Effector CD4-positive, alpha-beta T cell (primary cell): Measurements from ENCODE around the gene GALK2.
"Not testable (repeated sequence)": the region's sequence is repeated elsewhere in the genome, so short reads cannot be mapped to it uniquely, and the experiment has no call there.

Source experiments
- DNase-seq: peaks from one replicate; pipeline ENCODE4 v3.0.0-alpha.2; 2020

The GALK2 gene

DNA sequence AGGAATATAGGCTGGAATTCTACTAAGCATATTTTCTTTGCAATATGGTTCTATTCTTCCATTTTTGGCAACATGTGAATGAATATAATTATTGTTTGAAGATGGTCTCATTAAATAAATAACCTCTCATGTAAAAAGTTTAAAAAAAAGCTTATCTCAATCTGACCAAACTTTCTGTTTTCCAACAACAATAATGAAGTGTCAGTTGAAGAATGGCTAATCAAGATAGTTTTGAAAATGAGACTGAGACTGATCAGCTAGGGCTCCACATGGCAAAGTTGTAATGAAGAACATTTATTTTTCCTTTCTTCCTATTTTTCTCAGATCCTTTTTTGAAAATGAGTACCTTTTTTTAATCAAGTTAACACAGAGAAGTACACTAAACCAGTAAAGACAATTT, 117.4 kb downstream of the GALK2 start:
- DNase-seq: no peak

DNA sequence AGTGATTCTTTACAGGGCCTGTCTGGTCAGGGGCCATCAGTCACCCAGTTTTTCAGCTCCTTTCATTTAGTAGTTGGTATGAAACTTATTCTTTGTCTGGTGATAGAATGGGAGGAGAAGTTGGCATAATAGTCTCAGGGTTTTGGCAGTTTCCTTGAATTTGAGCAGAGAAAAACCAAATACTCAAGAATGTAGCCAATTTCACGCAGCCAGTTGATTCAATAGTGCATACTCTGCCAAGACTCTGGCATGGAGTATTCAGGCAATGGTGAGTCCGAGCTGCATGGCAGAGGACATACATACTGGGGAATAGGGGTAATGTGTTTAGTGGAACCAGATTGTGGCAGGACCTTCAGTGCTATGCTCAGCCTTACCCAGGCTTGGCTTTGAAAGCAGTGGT, 118.3 kb downstream of the GALK2 start:
- DNase-seq: no peak

DNA sequence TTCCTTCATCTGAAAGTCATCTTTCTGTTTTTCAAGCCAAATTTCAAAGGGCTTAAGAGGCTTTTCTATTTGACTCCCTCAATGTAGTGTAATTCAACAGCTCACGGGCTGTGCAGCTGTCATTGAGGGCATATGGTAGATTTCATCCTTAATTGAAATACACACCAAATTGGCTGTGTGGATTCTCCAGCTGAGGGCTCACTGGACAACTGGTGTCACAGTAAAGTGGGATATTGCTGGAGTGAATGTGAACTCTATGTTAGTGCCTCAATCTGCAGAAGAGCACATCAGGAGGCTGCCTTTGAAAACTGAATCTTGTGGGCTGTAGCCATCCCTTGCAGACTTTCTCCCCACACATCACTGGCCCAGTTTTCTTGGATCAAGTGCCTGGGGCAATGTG, 120.1 kb downstream of the GALK2 start:
- no peak for DNase-seq

DNA sequence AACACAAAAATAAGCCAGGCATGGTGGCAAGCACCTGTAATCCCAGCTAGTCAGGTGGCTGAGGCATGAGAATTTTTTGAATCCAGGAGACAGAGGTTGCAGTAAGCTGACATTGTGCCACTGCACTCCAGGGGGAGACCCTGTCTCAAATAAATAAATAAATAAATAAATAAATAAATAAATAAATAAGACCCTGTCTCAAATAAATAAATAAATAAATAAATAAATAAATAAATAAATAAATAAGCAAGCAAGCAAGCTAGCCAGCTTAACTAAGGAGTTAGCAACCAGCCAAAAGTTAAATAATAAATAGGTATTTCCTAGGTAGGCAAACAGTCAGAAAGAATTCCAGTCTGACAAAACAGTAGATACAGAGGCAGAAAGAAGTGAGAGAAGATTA, 123.9 kb downstream of the GALK2 start:
- DNase-seq: no peak

DNA sequence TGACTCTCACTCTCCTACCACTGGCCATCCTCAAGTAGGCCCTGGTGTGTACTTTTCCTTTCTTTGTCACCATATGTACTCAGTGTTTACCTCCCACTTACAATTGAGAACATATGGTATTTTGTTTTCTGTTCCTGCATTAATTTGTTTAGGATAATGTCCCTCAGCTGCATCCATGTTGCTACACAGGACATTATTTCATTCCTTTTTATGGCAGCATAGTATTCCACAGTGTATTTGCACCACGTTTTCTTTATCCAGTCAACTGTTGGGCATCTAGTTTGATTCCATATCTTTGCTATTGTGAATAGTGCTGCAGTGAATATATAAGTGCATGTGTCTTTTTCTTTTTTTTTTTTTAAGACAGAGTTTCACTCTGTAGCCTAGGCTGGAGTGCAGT, 126.2 kb downstream of the GALK2 start:
- no peak for DNase-seq

DNA sequence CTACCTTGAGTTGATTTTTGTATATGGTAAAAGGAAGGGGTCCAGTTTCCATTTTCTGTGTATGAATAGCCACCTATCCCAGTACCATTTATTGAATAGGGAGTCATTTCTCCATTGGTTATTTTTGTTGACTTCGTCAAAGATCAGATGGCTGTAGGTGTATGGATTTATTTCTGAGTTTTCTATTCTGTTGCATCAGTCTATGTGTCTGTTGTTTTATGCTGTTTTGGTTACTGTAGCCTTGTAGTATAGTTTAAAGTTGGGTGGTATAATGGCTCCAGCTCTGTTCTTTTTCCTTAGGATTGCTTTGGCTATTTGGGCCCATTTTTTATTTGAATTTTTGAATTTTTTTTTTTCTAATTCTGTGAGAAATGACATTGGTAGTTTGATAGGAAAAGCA, 127.5 kb downstream of the GALK2 start:
- DNase-seq: no peak

DNA sequence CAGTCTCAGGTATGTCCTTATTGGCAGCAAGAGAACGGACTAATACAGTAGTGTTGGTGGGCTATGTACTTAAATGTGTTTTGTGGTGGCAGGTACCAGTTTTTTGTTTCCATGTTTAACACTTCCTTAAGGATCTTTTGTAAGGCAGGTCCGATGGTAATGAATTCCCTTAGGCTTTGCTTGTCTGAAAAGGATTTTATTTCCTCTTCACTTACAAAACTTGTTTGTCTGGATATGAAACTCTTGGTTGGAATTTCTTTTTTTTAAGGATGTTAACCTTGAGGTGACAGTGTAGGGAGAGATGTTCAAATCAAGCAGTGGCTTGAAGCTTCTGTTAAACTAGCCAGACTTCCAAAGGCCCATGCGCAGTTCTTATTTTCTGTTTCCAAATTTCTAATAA, 130.8 kb downstream of the GALK2 start:
- DNase-seq: no peak

DNA sequence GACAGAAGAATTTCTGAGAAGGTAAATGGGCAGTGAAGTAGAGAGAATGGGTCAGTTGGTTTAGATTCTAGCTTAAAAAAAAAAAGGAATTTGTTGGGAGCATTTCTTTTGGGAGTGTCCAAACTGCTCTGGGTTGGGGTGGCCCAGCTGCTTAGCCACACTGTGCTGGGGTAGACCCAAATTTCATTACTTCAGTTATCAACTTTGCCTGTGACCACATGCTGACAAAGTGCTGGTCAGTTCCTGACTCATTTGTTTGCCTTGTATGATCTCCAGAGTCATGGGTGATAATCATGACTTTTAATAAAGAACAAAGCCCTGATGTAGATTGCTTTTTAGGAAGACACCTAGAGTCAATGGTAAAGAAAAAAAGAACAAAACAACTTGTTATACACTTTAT, 131.5 kb downstream of the GALK2 start:
- DNase-seq: no peak

DNA sequence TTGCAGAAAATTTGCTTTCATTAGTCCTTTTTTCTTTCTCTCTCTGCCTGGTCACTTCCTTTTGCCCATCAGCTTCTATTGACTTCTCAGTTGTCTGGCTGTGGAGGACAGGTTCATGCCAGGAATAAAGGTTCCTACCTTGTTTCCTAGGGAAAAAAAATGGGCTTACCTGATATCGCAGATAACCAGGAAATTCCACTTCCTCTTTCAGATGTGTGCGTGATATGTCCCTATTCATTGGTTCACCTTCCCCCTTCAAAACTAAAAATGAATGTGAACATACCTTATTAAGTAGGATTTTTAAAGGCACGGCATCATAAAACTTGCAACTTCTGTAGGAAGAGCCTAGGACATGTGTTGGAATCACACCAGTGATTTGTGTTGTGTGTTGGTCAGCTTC, 133.0 kb downstream of the GALK2 start:
- no peak for DNase-seq

DNA sequence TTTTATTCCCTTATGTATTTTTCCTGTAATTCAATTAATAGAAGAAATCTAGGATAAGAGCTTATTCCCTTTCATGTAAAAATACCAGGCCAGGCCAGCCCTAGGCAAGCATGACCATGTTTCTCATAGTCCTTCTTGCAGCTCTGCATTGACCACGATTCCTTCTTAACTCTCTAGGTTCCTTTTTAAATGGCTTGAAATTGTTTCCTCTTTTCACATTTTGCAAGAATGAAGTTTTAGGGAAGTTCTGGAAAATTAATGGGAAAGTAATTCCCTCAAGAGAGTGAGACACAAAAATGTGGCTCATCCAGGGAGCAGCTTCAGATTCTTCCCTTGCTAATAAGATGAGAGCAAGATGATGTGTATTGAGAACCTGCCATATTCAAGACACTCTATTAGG, 136.5 kb downstream of the GALK2 start:
- no peak for DNase-seq

DNA sequence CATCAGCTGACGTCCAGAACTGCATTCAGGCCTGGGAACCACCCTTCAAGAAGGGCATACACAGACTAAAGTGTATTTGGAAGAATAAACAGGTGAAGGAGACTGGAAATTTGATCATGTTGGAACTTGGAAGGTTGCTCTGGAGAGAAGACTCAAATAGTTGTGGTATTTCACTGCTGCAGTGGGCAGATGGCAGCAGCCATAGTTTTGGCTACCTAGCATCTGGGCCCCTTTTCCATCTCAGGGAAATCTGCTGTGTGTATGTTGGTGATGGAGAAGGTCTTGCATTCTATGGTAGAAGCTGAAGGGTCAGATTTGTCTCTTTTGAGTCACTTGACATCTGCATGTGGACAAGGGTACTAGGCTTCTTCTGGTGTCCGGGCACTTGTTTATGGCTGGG, 138.6 kb downstream of the GALK2 start:
- no peak for DNase-seq

DNA sequence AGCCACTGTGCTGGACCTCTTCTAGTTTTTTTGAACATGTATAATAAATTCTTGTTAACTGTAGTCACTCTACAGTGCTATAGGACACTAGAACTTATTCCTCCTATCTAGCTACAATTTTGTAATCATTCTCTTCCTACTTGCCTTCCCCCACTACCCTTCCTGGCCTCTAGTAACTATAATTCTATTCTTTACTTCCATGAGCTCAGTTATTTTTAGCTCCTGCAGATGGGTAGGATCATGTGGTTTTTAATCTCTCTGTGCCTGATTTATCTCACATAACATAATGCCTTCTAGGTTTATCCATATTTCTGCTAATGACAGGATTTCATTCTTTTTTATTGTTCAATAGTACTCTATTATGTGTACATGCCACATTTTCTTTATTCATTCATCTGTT, 139.8 kb downstream of the GALK2 start:
- DNase-seq: no peak

DNA sequence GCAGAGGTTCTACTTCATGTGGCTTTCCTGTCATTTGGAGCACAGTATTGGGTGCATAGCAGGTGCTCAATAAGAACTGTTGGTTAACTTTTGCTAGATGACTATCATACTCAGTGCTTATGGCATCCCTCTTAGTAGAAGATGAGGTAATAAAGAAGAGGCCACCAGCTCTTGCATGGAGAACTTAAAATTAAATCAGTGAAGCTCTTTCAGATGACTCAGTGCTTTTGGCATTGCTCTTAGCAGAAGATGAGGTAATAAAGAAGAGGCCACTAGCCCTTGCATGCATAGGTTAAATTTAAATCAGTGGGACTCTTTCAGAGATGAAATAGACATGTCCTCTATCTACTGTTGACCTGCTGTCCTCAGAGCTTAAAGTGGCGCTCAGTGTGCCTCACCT, 143.6 kb downstream of the GALK2 start:
- no peak for DNase-seq

DNA sequence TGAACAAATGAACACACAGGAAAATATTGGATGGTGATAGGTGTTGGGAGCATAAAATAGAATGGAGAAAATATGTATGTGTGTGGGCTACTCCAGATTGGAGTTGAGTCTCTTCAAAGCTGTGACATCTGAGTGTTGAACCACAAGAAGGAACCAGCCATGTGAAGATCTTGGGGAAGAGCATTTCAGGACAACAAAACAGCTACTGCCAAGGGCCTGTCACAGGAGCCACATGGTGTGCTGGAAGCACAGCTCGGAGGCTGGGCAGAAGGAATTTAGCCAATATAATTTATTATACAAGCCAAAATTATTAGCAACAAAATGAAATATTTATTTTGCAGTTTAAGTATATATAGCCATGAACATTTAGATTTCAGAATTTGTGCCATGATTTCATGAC, 144.7 kb downstream of the GALK2 start:
- DNase-seq: no peak

DNA sequence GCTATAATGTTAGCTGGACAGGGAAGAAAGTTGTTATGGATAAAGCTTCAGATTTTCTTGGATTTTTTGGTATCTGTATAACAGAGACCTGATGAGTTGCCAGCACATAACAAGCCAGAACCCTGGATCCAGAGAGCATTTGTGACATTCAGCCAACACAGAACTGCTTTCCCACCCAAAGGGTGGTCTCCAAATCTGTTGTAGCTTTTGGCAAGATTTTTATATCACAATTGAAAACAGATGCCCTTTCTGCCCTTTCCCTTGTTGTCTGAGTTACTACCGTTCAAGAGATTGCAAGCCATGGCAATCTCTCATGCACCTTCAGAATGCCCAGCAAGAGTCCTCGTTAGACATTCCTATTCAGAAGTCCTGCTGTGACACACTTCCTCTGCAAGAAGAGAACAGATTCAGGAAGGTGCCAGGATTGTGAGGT, 145.4 kb downstream of the GALK2 start:
- no peak for DNase-seq

DNA sequence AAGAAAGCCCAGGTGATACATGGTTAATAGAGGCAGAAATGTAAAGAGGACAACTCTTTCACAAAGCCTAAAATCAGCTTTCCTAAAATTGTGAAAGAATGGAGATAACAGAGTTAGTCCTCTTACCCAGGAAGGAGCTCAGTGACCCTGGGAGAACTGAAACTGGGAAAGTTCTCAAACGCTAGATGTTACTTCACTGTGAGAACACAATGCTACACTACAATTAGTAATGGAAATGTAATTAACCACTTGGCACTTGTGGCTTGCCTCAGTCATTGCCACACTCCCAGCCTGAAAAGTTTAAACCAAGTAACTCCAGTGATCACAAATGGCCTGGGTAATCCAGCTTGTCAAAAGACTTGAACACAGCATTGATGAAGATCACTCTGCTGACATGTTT, 150.3 kb downstream of the GALK2 start:
- no peak for DNase-seq

DNA sequence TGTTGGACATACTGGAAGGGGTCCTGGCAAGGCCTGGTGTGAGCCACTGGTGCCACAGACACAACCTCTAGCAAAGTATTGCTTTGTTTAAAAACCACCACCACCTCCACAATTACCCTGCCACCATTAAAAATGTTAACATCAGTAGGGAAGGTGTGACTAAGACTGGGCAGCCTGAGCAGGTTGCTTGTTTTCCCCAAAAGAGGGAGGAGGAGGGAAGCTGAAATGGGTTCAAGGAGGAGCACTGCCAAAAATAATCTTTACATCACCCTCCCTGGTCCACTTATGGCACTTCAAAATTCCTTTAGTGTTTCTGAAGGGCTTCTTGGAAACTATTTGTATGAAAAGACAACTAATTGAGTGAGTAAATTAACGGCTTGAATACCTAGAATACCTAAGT, 153.2 kb downstream of the GALK2 start:
- no peak for DNase-seq

DNA sequence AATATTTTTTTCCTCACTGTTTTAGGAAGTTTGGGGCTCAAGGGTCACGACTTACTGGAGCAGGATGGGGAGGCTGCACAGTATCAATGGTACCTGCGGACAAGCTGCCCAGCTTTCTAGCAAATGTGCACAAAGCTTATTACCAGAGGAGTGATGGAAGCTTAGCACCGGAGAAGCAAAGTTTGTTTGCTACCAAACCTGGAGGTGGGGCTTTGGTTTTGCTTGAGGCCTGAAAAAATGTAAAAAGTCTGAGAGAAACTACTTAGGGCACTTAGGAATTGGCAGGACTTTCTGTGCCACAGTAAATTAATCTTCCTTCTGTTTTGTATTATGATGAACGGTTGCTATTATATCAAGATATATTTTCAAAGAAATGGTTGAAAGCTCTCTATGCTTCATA, 157.9 kb downstream of the GALK2 start:
- DNase-seq: no peak

DNA sequence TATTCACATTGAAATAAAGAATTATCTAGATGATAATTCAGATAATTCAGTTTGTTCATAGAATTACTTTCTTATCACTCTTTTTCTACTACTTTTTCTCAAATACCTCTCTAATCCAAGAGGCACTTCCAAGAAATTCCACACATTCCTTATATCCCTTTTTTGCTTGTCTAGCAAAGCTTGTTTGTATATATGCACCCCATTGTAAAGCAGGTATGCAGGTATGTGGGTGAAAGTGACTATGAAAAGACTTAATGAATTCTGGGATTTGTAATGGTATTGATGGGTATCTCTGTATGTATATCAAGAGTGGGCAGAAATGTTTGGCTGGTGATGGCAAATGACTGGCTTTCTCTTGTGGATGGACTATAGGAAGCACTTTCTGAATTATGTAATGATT, 158.9 kb downstream of the GALK2 start:
- DNase-seq: no peak

DNA sequence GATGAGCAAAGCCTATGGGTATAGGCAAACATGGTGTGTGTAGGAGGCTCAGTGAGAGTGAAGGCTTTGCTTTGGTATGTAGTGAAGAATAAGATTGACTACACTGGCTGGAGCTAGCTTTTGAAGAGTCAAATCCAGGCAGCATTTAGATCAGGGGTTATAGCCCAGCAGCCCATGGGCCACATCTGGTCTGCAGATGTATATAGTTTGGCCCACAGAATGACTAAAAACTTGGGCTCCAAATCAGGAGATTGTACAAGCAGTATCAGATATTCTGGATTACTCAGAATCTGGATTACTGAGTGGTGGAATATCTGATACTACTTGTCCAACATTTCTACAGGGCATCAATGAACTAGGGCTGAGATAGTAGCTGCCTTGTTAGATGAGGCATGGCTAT, 160.1 kb downstream of the GALK2 start:
- DNase-seq: no peak

DNA sequence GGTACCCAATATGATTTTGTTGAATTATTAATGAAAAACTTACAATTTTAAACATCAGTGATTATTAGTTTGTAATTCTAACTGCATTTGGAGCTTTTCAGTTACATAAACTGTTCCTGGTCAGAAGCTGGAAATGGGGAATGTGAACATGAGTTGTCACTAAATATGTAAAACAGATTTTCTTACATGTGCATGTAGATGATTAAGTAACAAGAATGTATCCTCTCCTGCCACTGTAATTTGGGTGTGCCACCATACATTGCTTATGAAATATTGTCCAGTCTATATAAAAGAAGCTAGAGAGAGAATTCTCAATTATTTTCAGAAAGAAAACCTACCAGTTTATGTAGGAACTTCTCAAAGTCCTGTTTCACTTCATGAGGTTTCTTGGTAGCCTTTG, 161.4 kb downstream of the GALK2 start:
- no peak for DNase-seq

DNA sequence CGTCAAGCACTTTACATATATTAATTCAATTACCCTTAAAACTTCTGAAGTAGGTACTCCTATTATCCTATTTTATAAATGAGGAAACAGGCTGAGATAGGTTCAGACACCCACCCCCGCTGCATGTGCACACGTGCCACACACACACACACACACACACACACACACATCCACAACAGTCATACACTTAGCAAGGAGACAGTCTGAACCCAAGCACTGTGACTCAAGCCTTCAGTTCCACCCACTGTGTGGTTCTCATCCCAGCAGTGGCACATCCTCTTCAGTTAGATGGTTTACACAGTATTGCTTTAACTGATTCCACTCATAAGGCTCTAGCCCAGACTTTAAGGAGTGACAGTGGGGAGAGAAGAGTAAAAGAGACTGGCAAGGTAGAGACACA, 161.9 kb downstream of the GALK2 start:
- DNase-seq: no peak

DNA sequence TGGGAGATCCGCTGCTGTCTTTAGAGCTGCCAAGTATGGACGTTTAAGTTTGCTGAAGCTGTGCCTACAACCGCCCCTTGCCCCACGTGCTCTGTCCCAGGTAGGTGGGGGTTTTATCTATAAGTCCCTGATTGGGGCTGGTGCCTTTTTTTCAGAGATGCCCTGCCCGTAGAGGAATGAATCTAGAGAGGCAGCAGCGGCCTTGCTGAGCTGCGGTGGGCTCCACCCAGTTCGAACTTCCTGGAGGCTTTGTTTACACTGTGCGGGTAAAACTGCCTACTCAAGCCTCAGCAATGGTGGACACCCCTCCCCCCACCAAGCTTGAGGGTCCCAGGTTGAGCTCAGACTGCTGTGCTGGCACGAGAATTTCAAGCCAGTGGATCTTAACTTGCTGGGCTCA, 169.6 kb downstream of the GALK2 start:
- no peak for DNase-seq

DNA sequence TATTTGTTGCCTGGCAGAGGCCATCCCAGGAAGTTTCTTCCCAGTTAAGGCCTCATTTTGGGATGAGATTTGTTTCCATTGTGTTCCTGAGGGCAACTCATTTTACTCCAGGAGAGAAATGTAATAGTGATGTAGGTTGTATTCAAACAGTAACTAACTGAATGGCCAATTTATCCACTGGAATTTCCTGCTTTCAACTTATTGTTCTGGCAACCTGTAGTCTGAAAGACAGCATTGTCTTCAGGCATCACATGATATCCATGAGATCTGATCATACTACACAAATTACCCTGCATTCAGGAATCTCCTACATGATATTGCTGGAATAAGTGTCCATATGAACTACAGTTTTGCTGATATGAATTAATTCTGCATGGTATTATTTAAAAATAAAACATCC, 173.5 kb downstream of the GALK2 start:
- no peak for DNase-seq

DNA sequence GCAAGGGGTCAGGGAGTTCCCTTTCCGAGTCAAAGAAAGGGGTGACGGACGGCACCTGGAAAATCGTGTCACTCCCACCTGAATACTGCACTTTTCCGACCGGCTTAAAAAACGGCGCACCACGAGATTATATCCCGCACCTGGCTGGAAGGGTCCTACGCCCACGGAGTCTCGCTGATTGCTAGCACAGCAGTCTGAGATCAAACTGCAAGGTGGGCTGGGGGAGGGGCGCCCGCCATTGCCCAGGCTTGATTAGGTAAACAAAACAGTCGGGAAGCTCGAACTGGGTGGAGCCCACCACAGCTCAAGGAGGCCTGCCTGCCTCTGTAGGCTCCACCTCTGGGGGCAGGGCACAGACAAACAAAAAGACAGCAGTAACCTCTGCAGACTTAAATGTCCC, 184.4 kb downstream of the GALK2 start:
- not testable (repeated sequence) for DNase-seq

DNA sequence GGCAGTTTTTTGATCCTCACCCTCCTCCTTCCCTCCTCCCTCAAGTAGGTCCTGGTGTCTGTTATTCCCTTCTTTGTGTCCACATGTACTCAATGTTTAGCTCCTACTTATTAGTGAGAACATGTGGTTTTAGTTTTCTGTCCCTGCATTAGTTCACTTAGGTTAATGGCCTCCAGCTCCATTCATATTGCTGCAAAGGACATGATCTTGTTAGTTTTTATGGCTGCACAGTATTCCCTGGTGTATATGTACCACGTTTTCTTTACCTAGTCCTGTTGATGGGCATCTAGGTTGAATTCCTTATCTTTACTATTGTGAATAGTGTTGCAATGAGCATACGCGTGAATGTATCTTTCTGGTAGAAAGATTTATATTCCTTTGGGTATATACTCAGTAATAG, 191.3 kb downstream of the GALK2 start:
- no peak for DNase-seq
